ENCODE measurements around the gene SCO1. TPM values are rescaled to one million over a fixed set of nuclear protein-coding genes. Genes with fewer than 3 reads are reported as not detected.
A peak's percentile ranks its signal among the peaks of the same experiment; 100 is the strongest.
"Not testable (repeated sequence)": the region's sequence is repeated elsewhere in the genome, so short reads cannot be mapped to it uniquely, and the experiment has no call there.

The SCO1 gene
- total RNA-seq, 1 experiment from 2014 or later = 60.3 TPM

DNA sequence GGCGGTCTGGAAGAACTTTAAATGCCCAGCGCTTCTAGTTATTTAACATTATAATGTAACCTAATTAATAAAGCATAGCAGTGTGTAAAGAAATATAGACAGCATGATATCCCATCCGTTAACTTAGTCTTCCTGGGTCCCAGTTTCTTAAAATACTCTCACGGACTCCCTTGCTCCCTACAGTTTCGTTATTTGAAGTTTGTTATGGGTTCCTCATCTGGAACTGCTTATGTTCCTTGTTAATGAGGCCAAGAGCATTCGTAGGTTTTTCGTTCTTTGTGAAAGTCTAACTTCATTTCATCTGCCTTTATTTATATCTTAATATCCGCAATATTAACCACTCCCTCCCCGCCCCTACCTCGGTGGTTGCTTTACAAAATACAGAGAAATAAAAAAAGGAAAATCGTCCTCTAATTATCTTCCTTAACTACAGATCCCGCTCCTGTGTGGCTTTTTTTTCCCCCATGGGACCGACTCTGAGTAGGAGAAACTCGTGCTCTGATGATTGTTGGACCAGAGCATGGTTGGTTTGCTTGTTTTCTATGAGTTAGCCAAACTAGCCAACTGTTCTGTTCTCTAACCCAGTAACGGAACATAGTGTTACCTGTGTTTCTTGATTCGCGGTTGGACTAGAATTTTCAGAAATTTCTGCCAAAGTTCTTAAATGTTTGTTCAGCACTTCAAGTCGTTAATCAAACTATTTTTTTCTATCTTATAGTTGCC lies 924 bp upstream of the SCO1 start:
- H3K79me1 ChIP-seq (ENCODE audit: insufficient read depth, low read depth, low read length, poor library complexity, severe bottlenecking) = peaks cover 3% of the 10 kb centered on the region
- no peaks in the 10 kb centered on the region for H3K9me3 ChIP-seq (ENCODE audit: control insufficient read depth, low read depth, low read length)
- Mint-ChIP-seq H3K4me3 (peak overlapping the region; percentile 81 to 97), H3K27ac (peak overlapping the region; percentile 91 to 97 (median 92)), H3K9me3 (no peaks in the 10 kb centered on the region), H3K27me3 (ENCODE audit: low read depth) (no peaks in the 10 kb centered on the region), H3K36me3 (ENCODE audit: insufficient read depth in 1 of 3, low read depth in 3 of 3) (peaks cover 14 to 24% (median 20%) of the 10 kb centered on the region in 3 experiments; a peak in 6 of 7 replicates), H3K4me1 (peaks cover 20 to 23% of the 10 kb centered on the region in 2 experiments)
- H3K27me3 ChIP-seq (ENCODE audit: insufficient read depth, low read length) = no peaks in the 10 kb centered on the region
- peak overlapping the region; percentile 97 for H3K4me2 ChIP-seq (ENCODE audit: insufficient read depth, insufficient read length, low read length)
- H2BK120ac ChIP-seq (ENCODE audit: low read depth, low read length, poor library complexity, severe bottlenecking) = no peak overlapping the region
- H2BK20ac ChIP-seq (ENCODE audit: low read depth, low read length, poor library complexity, severe bottlenecking) = no peak overlapping the region
- H3K56ac ChIP-seq (ENCODE audit: insufficient read length, low read depth, low read length) = no peak overlapping the region
- no peak overlapping the region for H4K8ac ChIP-seq (replicated peaks; ENCODE audit: insufficient read length, low read depth, low read length)
- H2AFZ ChIP-seq (ENCODE audit: low read length) = peak overlapping the region; percentile 6
- no peak overlapping the region for H2BK12ac ChIP-seq (ENCODE audit: insufficient read length, low read depth, low read length)
- peaks cover 12% of the 10 kb centered on the region; the same call in 1 of the 2 replicates for H3K79me2 ChIP-seq (ENCODE audit: insufficient read depth, low read length)
- peak overlapping the region; percentile 73 for H3K9ac ChIP-seq (ENCODE audit: extremely low read depth, insufficient read length, low read length)
- WGBS (ENCODE audit: extremely low coverage, insufficient read length, low lambda C conversion rate) = no CpG with 5 or more reads among the region's 18 CpGs
- H3K4me1 ChIP-seq (ENCODE audit: insufficient read depth, low read length) = no peaks in the 10 kb centered on the region
- H4K20me1 ChIP-seq (ENCODE audit: control insufficient read depth, insufficient read depth, insufficient read length) = no peaks in the 10 kb centered on the region
- H3K27ac ChIP-seq (ENCODE audit: insufficient read length, low read depth, low read length) = peak overlapping the region; percentile 74
- H3K4ac ChIP-seq (ENCODE audit: low read depth, low read length) = no peak overlapping the region
- H3K23ac ChIP-seq (ENCODE audit: insufficient read length, low read depth, low read length) = no peak overlapping the region
- no peak overlapping the region for H3K18ac ChIP-seq (ENCODE audit: insufficient read length, low read depth, low read length)
- no peak overlapping the region for H2BK5ac ChIP-seq (ENCODE audit: insufficient read length, low read length)
- TF ChIP-seq, protein P1, sequence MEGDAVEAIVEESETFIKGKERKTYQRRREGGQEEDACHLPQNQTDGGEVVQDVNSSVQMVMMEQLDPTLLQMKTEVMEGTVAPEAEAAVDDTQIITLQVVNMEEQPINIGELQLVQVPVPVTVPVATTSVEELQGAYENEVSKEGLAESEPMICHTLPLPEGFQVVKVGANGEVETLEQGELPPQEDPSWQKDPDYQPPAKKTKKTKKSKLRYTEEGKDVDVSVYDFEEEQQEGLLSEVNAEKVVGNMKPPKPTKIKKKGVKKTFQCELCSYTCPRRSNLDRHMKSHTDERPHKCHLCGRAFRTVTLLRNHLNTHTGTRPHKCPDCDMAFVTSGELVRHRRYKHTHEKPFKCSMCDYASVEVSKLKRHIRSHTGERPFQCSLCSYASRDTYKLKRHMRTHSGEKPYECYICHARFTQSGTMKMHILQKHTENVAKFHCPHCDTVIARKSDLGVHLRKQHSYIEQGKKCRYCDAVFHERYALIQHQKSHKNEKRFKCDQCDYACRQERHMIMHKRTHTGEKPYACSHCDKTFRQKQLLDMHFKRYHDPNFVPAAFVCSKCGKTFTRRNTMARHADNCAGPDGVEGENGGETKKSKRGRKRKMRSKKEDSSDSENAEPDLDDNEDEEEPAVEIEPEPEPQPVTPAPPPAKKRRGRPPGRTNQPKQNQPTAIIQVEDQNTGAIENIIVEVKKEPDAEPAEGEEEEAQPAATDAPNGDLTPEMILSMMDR (conservative IDR thresholded peaks at IDR 0.05) = no peak
- H2AK5ac ChIP-seq (ENCODE audit: insufficient read length, low read length) = no peak overlapping the region
- DNase-seq = no peak
- no peak overlapping the region for H4K5ac ChIP-seq (ENCODE audit: insufficient read length, low read depth, low read length)
- peaks cover 5% of the 10 kb centered on the region for H3K23me2 ChIP-seq (ENCODE audit: insufficient read length, low read depth, low read length, poor library complexity, severe bottlenecking)
- H2BK15ac ChIP-seq (ENCODE audit: low read depth, low read length) = no peak overlapping the region
- H4K91ac ChIP-seq (ENCODE audit: insufficient read length, low read depth, low read length) = no peak overlapping the region
- H3T11ph ChIP-seq (ENCODE audit: low read length) = no peak overlapping the region
- H3K14ac ChIP-seq (ENCODE audit: insufficient read depth, low read length) = peak overlapping the region; percentile 91; the same call in 1 of the 2 replicates

DNA sequence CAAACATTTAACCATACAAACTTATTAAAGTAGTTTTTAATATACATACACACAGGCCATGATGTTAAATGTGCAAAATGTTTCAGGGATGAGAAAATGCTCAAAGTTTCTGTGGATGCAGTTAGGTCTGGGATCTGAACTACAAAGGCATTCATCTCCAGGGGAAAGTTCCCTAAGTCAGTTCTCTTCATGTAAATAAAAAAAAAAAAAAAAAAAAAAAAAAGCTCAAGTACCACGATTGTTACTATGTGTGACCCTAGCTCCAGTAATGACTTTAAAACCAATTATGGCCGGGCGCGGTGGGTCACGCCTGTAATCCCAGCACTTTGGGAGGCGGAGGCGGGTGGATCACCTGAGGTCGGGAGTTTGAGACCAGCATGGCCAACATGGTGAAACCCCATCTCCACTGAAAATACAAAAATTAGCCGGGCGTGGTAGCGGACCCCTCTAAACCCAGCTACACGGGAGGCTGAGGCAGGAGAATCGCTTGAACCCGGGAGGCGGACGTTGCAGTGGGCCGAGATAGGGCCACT lies 1.4 kb downstream of the SCO1 start:
- not testable (repeated sequence) for H3K27me3 Mint-ChIP-seq (ENCODE audit: low read depth); H3K27ac Mint-ChIP-seq; H3K23me2 ChIP-seq (ENCODE audit: insufficient read length, low read depth, low read length, poor library complexity, severe bottlenecking); H3K4me1 ChIP-seq (ENCODE audit: insufficient read depth, low read length); H4K8ac ChIP-seq (replicated peaks; ENCODE audit: insufficient read length, low read depth, low read length); H3K79me1 ChIP-seq (ENCODE audit: insufficient read depth, low read depth, low read length, poor library complexity, severe bottlenecking); H3K4ac ChIP-seq (ENCODE audit: low read depth, low read length); H3K27ac ChIP-seq (ENCODE audit: insufficient read length, low read depth, low read length); H3T11ph ChIP-seq (ENCODE audit: low read length); H2BK120ac ChIP-seq (ENCODE audit: low read depth, low read length, poor library complexity, severe bottlenecking); H4K91ac ChIP-seq (ENCODE audit: insufficient read length, low read depth, low read length); H3K23ac ChIP-seq (ENCODE audit: insufficient read length, low read depth, low read length); H4K20me1 ChIP-seq (ENCODE audit: control insufficient read depth, insufficient read depth, insufficient read length); H4K5ac ChIP-seq (ENCODE audit: insufficient read length, low read depth, low read length); H2BK20ac ChIP-seq (ENCODE audit: low read depth, low read length, poor library complexity, severe bottlenecking); H3K56ac ChIP-seq (ENCODE audit: insufficient read length, low read depth, low read length); H2AK5ac ChIP-seq (ENCODE audit: insufficient read length, low read length); H2BK5ac ChIP-seq (ENCODE audit: insufficient read length, low read length); H3K14ac ChIP-seq (ENCODE audit: insufficient read depth, low read length); H2BK15ac ChIP-seq (ENCODE audit: low read depth, low read length); H3K18ac ChIP-seq (ENCODE audit: insufficient read length, low read depth, low read length); H3K27me3 ChIP-seq (ENCODE audit: insufficient read depth, low read length); H3K9me3 ChIP-seq (ENCODE audit: control insufficient read depth, low read depth, low read length); DNase-seq; H2AFZ ChIP-seq (ENCODE audit: low read length); H3K9me3 Mint-ChIP-seq; H2BK12ac ChIP-seq (ENCODE audit: insufficient read length, low read depth, low read length)
- H3K79me2 ChIP-seq (ENCODE audit: insufficient read depth, low read length) = peaks cover 15% of the 10 kb centered on the region; the same call in 1 of the 2 replicates
- peak overlapping the region; percentile 72 for H3K4me2 ChIP-seq (ENCODE audit: insufficient read depth, insufficient read length, low read length)
- Mint-ChIP-seq H3K36me3 (ENCODE audit: insufficient read depth in 1 of 3, low read depth in 3 of 3) (peaks cover 30 to 48% (median 42%) of the 10 kb centered on the region in 3 experiments; a peak in 6 of 7 replicates), H3K4me3 (peak overlapping the region; percentile 81 to 97), H3K4me1 (peaks cover 14 to 15% of the 10 kb centered on the region in 2 experiments)
- peak overlapping the region; percentile 77 for H3K9ac ChIP-seq (ENCODE audit: extremely low read depth, insufficient read length, low read length)
- no CpG with 5 or more reads among the region's 17 CpGs for WGBS (ENCODE audit: extremely low coverage, insufficient read length, low lambda C conversion rate)
